ENCODE data around the gene GYPB. TPM values are rescaled to one million over a fixed set of nuclear protein-coding genes. Genes with fewer than 3 reads are reported as not detected.
"Not testable (repeated sequence)": the region's sequence is repeated elsewhere in the genome, so short reads cannot be mapped to it uniquely, and the experiment has no call there.

Gene GYPB
- total RNA-seq, 1 donor from 2014 or later: 35.2 TPM

GRCh38 chr4:144014808-144015207, 4.4 kb downstream of the GYPB start:
- no peak for DNase-seq (ENCODE audit: low spot score)

- DNase-seq (ENCODE audit: low spot score): not testable (repeated sequence)
These were observed 10.6 kb downstream of the GYPB start for GRCh38 chr4:144008602-144009001.

GRCh38 chr4:144007960-144008359, 11.2 kb downstream of the GYPB start:
- DNase-seq (ENCODE audit: low spot score): not testable (repeated sequence)

- peak; percentile 38 for DNase-seq (ENCODE audit: low spot score)
These were observed 12.9 kb downstream of the GYPB start for GRCh38 chr4:144006200-144006803.

GRCh38 chr4:144005558-144005953, 13.6 kb downstream of the GYPB start:
- DNase-seq (ENCODE audit: low spot score): not testable (repeated sequence)

GRCh38 chr4:144004868-144005557, 14.2 kb downstream of the GYPB start:
- peak; percentile 22 for DNase-seq (ENCODE audit: low spot score)

- not testable (repeated sequence) for DNase-seq (ENCODE audit: low spot score)
These were observed 15.3 kb downstream of the GYPB start for GRCh38 chr4:144003890-144004265.

- DNase-seq (ENCODE audit: low spot score): not testable (repeated sequence)
These were observed 15.8 kb downstream of the GYPB start for GRCh38 chr4:144003205-144003889.

- not testable (repeated sequence) for DNase-seq (ENCODE audit: low spot score)
These were observed 18.7 kb downstream of the GYPB start for GRCh38 chr4:144000331-144000995.

- DNase-seq (ENCODE audit: low spot score): not testable (repeated sequence)
These were observed 23.0 kb downstream of the GYPB start for GRCh38 chr4:143996193-143996592.

- not testable (repeated sequence) for DNase-seq (ENCODE audit: low spot score)
These were observed 27.4 kb downstream of the GYPB start for GRCh38 chr4:143991761-143992160.

GRCh38 chr4:143990717-143991116, 28.5 kb downstream of the GYPB start:
- not testable (repeated sequence) for DNase-seq (ENCODE audit: low spot score)

- DNase-seq (ENCODE audit: low spot score): no peak
These were observed 33.0 kb downstream of the GYPB start for GRCh38 chr4:143986180-143986579.

GRCh38 chr4:143980776-143981175, 38.4 kb downstream of the GYPB start:
- DNase-seq (ENCODE audit: low spot score): not testable (repeated sequence)

- not testable (repeated sequence) for DNase-seq (ENCODE audit: low spot score)
These were observed 43.7 kb downstream of the GYPB start for GRCh38 chr4:143975527-143975926.

GRCh38 chr4:143974021-143974420, 45.2 kb downstream of the GYPB start:
- DNase-seq (ENCODE audit: low spot score): not testable (repeated sequence)

- DNase-seq (ENCODE audit: low spot score): no peak
These were observed 58.1 kb downstream of the GYPB start for GRCh38 chr4:143961075-143961474.

- DNase-seq (ENCODE audit: low spot score): not testable (repeated sequence)
These were observed 63.9 kb downstream of the GYPB start for GRCh38 chr4:143955306-143955705.

GRCh38 chr4:143951458-143951972, 67.7 kb downstream of the GYPB start:
- not testable (repeated sequence) for DNase-seq (ENCODE audit: low spot score)

- DNase-seq (ENCODE audit: low spot score): not testable (repeated sequence)
These were observed 68.2 kb downstream of the GYPB start for GRCh38 chr4:143950967-143951366.

GRCh38 chr4:143950185-143950584, 69.0 kb downstream of the GYPB start:
- DNase-seq (ENCODE audit: low spot score): not testable (repeated sequence)

GRCh38 chr4:143947493-143947892, 71.7 kb downstream of the GYPB start:
- not testable (repeated sequence) for DNase-seq (ENCODE audit: low spot score)
